B cell (primary cell): ENCODE results near the gene SRPRB. TPM values are rescaled to one million over a fixed set of nuclear protein-coding genes. Genes with fewer than 3 reads are reported as not detected.

Experiments
- ATAC-seq: fragments of 200-7000 bp; cut with Tn5 transposase; one replicate; pipeline ENCODE4 v1.10.0; 2021; ENCODE audit warnings: low read depth, mild to moderate bottlenecking, moderate number of reproducible peaks, moderate library complexity
- CTCF ChIA-PET: fragments of 350-600 bp; sonication (Branson Sonifier 250); formaldehyde crosslinking; loops from one replicate; lab custom pipeline; 2021; ENCODE audit warnings: antibody characterized with exemption, inconsistent platforms; lab: Charles Lee
- POLR2A ChIA-PET: fragments of 350-600 bp; sonication (Branson Sonifier 250); formaldehyde crosslinking; loops from one replicate; lab custom pipeline; 2021; ENCODE audit warnings: antibody characterized with exemption; lab: Charles Lee
- DNase-seq: peaks from one replicate; pipeline ENCODE4 v3.0.0; 2013
- H2AFZ ChIP-seq: 2 replicates; pipeline ENCODE4 v1.6.1; 2012; ENCODE audit warnings: mild to moderate bottlenecking, low read depth, low read length; ENCODE audit not compliant: insufficient read depth, poor library complexity, severe bottlenecking
- H3K27ac ChIP-seq, 2 donors: 1 replicate in 1 of 2; 2 replicates in 1 of 2; pipeline ENCODE4 v1.5.1; 2012 to 2013; ENCODE audit warnings: low read length in 2 of 2, mild to moderate bottlenecking in 2 of 2, moderate library complexity in 1 of 2
- H3K27me3 ChIP-seq, 4 experiments: fragments of 200-600 bp in 1 of 4; sonication (generic) in 1 of 4; replicated peaks in 1 of 4; 1 replicate in 2 of 4; 2 replicates in 2 of 4; pipeline versions ENCODE4 v1.6.1 to v1.7.0; 2013 to 2016; ENCODE audit warnings: low read length in 3 of 4, mild to moderate bottlenecking in 2 of 4, mixed read lengths in 1 of 4, moderate library complexity in 1 of 4; ENCODE audit not compliant: insufficient read depth in 4 of 4, control insufficient read depth in 3 of 4; ENCODE audit errors: control extremely low read depth in 1 of 4
- H3K36me3 ChIP-seq, 2 experiments: replicated peaks in 1 of 2; 1 replicate in 1 of 2; 2 replicates in 1 of 2; pipeline versions ENCODE4 v1.6.1 to v1.7.1; 2013; ENCODE audit warnings: low read length in 1 of 2; ENCODE audit not compliant: insufficient read depth in 2 of 2, control insufficient read depth in 1 of 2; ENCODE audit errors: control extremely low read depth in 1 of 2, extremely low read depth in 1 of 2
- H3K4me1 ChIP-seq, 2 donors: fragments of 200-600 bp in 1 of 2; sonication (generic) in 1 of 2; 1 replicate in 1 of 2; 2 replicates in 1 of 2; pipeline versions ENCODE4 v1.5.1 to v1.6.1; 2013 to 2017; ENCODE audit warnings: low read length in 2 of 2; ENCODE audit not compliant: control insufficient read depth in 2 of 2, insufficient read depth in 2 of 2
- H3K4me2 ChIP-seq: replicated peaks from 2 replicates; pipeline ENCODE3; 2012; ENCODE audit warnings: mild to moderate bottlenecking, low read depth, low read length; ENCODE audit not compliant: poor library complexity, severe bottlenecking
- H3K4me3 ChIP-seq, 5 experiments: fragments of 200-600 bp in 1 of 5; sonication (generic) in 1 of 5; 1 replicate in 3 of 5; 2 replicates in 2 of 5; pipeline versions ENCODE4 v1.5.1 to v1.7.0; 2011 to 2016; ENCODE audit warnings: low read length in 4 of 5, mild to moderate bottlenecking in 4 of 5, low read depth in 2 of 5, control low read depth in 1 of 5, moderate library complexity in 1 of 5; ENCODE audit not compliant: insufficient read depth in 1 of 5; ENCODE audit errors: control extremely low read depth in 1 of 5, extremely low read depth in 1 of 5
- H3K79me2 ChIP-seq: fragments of 200-600 bp; sonication (generic); one replicate; pipeline ENCODE4 v1.6.0; 2016; ENCODE audit warnings: low read length; ENCODE audit not compliant: control insufficient read depth, insufficient read depth
- H3K9ac ChIP-seq: fragments of 200-600 bp; sonication (generic); 2 replicates; pipeline ENCODE4 v1.6.1; 2017; ENCODE audit warnings: mild to moderate bottlenecking, low read length, moderate library complexity
- H3K9me3 ChIP-seq, 3 donors: one replicate each; pipeline versions ENCODE4 v1.6.1 to v1.7.1; 2013; ENCODE audit warnings: low read length in 2 of 3; ENCODE audit not compliant: control insufficient read depth in 2 of 3, insufficient read depth in 1 of 3; ENCODE audit errors: control extremely low read depth in 1 of 3
- H4K20me1 ChIP-seq: 2 replicates; pipeline ENCODE4 v1.6.0; 2012; ENCODE audit warnings: mild to moderate bottlenecking, low read length; ENCODE audit not compliant: insufficient read depth, control insufficient read depth, poor library complexity, severe bottlenecking
- H3K27ac Mint-ChIP-seq: one replicate; pipeline ENCODE4 v1.8.0; 2021; ENCODE audit warnings: mixed read lengths
- H3K27me3 Mint-ChIP-seq: one replicate; pipeline ENCODE4 v1.8.0; 2021; ENCODE audit warnings: mixed read lengths
- H3K4me1 Mint-ChIP-seq: one replicate; pipeline ENCODE4 v1.8.0; 2021; ENCODE audit warnings: mixed read lengths
- H3K4me3 Mint-ChIP-seq: one replicate; pipeline ENCODE4 v1.8.0; 2021; ENCODE audit warnings: mixed read lengths
- H3K9me3 Mint-ChIP-seq: one replicate; pipeline ENCODE4 v1.8.0; 2022; ENCODE audit warnings: mixed read lengths; ENCODE audit not compliant: insufficient read depth
- CTCF ChIP-seq: fragments of 200-600 bp; IDR thresholded peaks from one replicate; pipeline ENCODE4 v1.8.0; 2022; ENCODE audit warnings: antibody characterized with exemption, mild to moderate bottlenecking
- EZH2 ChIP-seq: IDR thresholded peaks from 2 replicates; pipeline ENCODE4 v1.6.1; 2012; ENCODE audit warnings: borderline replicate concordance, low read depth, mild to moderate bottlenecking, moderate library complexity, low read length; ENCODE audit not compliant: insufficient read depth, poor library complexity, severe bottlenecking
- WGBS: methylation state at CpG from one replicate; pipeline ENCODE4 v1.1.5; 2013; ENCODE audit warnings: missing lambda C conversion rate; ENCODE audit not compliant: insufficient coverage; 5-methylcytosine and 5-hydroxymethylcytosine counted together
- intact Hi-C: fragments of 100-400 bp; cut with micrococcal nuclease; formaldehyde crosslinking; loops from one replicate; pipeline ENCODE4 v1.10.0; 2022
- polyA plus RNA-seq: library from polyadenylated mRNA; depleted of rRNA; stranded (reverse); fragments of >200 nt; gene quantifications from 2 replicates; pipeline ENCODE4 v1.2.3, GENCODE V29; 2012
- total RNA-seq, 2 donors: library from RNA; stranded (reverse); fragments of 120-200 nt in 1 of 2; gene quantifications; 1 replicate in 1 of 2; 2 replicates in 1 of 2; pipeline versions ENCODE4 v1.2.3 to v1.2.4, GENCODE V29; 2013 to 2022

Gene SRPRB
- total and polyA plus RNA-seq, 2 donors (not counting 1 experiment from before 2014, with no cell fraction given), result 10.1 to 28.8 TPM

DNA sequence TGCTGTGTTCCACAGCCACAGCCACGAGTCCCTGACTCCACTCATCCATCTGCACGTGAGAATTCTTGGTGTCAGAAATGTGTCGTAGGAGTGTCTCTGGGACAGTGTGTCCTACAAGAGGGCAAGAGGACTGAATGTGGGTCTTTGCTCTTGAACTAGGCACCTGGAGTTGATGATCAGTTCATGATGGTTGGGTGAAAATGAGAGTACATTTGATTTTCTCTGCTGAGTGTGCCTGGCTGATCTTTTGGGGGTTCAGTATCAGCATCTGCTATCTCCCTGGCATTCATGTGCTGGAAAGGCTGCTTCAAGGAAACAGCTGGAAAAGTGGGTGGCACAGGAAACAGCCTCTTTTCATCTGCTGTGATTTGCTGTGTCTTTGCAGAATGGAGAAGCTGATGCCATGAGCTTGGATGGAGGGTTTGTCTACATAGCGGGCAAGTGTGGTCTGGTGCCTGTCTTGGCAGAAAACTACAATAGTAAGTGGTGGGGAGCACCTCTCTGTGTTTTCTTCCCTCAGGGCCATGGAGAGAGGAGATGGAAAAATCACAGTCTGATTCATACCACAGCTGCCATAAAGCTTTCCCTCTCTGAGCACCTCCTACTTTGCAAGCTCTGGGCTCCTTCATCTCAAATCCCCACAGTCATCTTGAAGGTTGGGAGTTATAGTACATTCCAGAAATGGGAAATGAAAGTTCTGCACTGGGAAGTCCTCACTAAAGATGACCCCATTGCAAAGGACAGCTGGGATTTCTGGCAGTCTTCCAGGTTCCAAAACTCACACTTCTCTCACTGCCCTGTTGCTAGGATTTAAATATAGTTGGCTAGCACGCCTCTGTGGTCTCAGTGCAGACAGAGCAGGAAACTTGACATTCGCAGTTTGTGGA, 41.6 kb upstream of the SRPRB start:
- no peaks in the 10 kb centered on the region for H3K4me1 Mint-ChIP-seq
- CTCF ChIA-PET, result no interaction called here
- Histone ChIP-seq H3K4me3 (no peak overlapping the region), H3K9ac (no peak overlapping the region), H4K20me1 (no peaks in the 10 kb centered on the region), H3K27me3 (peaks cover 0 to 4% (median 2%) of the 10 kb centered on the region in 4 experiments), H3K79me2 (no peaks in the 10 kb centered on the region), H3K27ac (no peak overlapping the region), H3K9me3 (no peaks in the 10 kb centered on the region), H2AFZ (no peak overlapping the region), H3K4me2 (no peak overlapping the region), H3K36me3 (no peaks in the 10 kb centered on the region), H3K4me1 (no peaks in the 10 kb centered on the region)
- WGBS, result 84% methylated on average over 3 of the region's 6 CpGs
- DNase-seq, result no peak
- no peak overlapping the region for H3K27ac Mint-ChIP-seq
- no peak overlapping the region for H3K4me3 Mint-ChIP-seq
- no peaks in the 10 kb centered on the region for H3K9me3 Mint-ChIP-seq
- ATAC-seq, result no peak
- TF ChIP-seq EZH2 (no peak), CTCF (no peak)
- POLR2A ChIA-PET, result no interaction called here
- H3K27me3 Mint-ChIP-seq, result peaks cover 21% of the 10 kb centered on the region
- intact Hi-C loops, result no loop called here

- Histone ChIP-seq H3K4me1 (no peaks in the 10 kb centered on the region), H3K4me3 (no peak overlapping the region), H3K9ac (no peak overlapping the region), H3K27ac (no peak overlapping the region), H3K27me3 (peaks cover 0 to 4% (median 2%) of the 10 kb centered on the region in 4 experiments), H3K9me3 (no peaks in the 10 kb centered on the region), H3K79me2 (no peaks in the 10 kb centered on the region), H3K4me2 (no peak overlapping the region), H4K20me1 (no peaks in the 10 kb centered on the region), H3K36me3 (no peaks in the 10 kb centered on the region), H2AFZ (no peak overlapping the region)
- Mint-ChIP-seq H3K27me3 (peaks cover 22% of the 10 kb centered on the region), H3K27ac (no peak overlapping the region), H3K4me1 (no peaks in the 10 kb centered on the region), H3K9me3 (no peaks in the 10 kb centered on the region), H3K4me3 (no peak overlapping the region)
- ChIA-PET POLR2A (no interaction called here), CTCF (no interaction called here)
- TF ChIP-seq CTCF (no peak), EZH2 (no peak)
- intact Hi-C loops, result no loop called here
- DNase-seq, result no peak
- no peak for ATAC-seq
Observed at GRCh38 chr3:133765256-133765655, 40.4 kb upstream of the SRPRB start.
